Heart right ventricle (tissue), 16 donors: ENCODE measurements around the gene RS1. TPM values are rescaled to one million over a fixed set of nuclear protein-coding genes. Genes with fewer than 3 reads are reported as not detected.

Source experiments
- ATAC-seq, 8 donors: fragments of 200-7000 bp; cut with Tn5 transposase; one replicate each; pipeline ENCODE4 v1.9.1; 2020; ENCODE audit warnings: mild to moderate bottlenecking in 8 of 8, moderate library complexity in 8 of 8, moderate number of reproducible peaks in 1 of 8
- DNase-seq, 2 donors: peaks; one replicate each; pipeline ENCODE4 v3.0.0-alpha.2; 2020
- H3K27ac ChIP-seq, 10 donors: fragments of 200-600 bp; sonication (generic) in 2 of 10; one replicate each; pipeline versions ENCODE4 v1.5.0 to v1.8.0; 2020 to 2022; ENCODE audit warnings: mild to moderate bottlenecking in 3 of 10
- H3K27me3 ChIP-seq, 7 donors: fragments of 200-600 bp; one replicate each; pipeline ENCODE4 v1.8.0; 2021 to 2022; ENCODE audit warnings: mild to moderate bottlenecking in 2 of 7
- H3K36me3 ChIP-seq, 9 donors: fragments of 200-600 bp; sonication (generic) in 1 of 9; one replicate each; pipeline versions ENCODE4 v1.5.0 to v1.8.0; 2020 to 2022; ENCODE audit warnings: mild to moderate bottlenecking in 2 of 9
- H3K4me1 ChIP-seq, 9 donors: fragments of 200-600 bp; sonication (generic) in 1 of 9; one replicate each; pipeline versions ENCODE4 v1.5.0 to v1.8.0; 2020 to 2022; ENCODE audit warnings: mild to moderate bottlenecking in 4 of 9
- H3K4me3 ChIP-seq, 10 donors: fragments of 200-600 bp; sonication (generic) in 2 of 10; one replicate each; pipeline versions ENCODE4 v1.5.0 to v1.8.0; 2020 to 2022; ENCODE audit warnings: mild to moderate bottlenecking in 7 of 10, moderate library complexity in 2 of 10
- H3K9me3 ChIP-seq, 11 donors: fragments of 200-600 bp in 10 of 11; sonication (generic) in 2 of 11; one replicate each; pipeline versions ENCODE4 v1.5.0 to v1.8.0; 2013 to 2022; ENCODE audit warnings: mild to moderate bottlenecking in 2 of 11, control low read depth in 1 of 11, moderate library complexity in 1 of 11
- CTCF ChIP-seq, 9 donors: fragments of 200-600 bp; sonication (generic) in 2 of 9; IDR thresholded peaks; one replicate each; pipeline versions ENCODE4 v1.5.0 to v1.8.0; 2021 to 2022; ENCODE audit warnings: antibody characterized with exemption in 9 of 9, mild to moderate bottlenecking in 5 of 9, moderate library complexity in 1 of 9
- WGBS, 2 donors: extraction: QIAGEN DNeasy Blood & Tissue Kit; methylation state at CpG; one replicate each; pipeline ENCODE4 v1.1.7; 2013; ENCODE audit warnings: inconsistent platforms in 1 of 2; 5-methylcytosine and 5-hydroxymethylcytosine counted together
- intact Hi-C, 10 donors: fragments of 100-400 bp; cut with DNase I; formaldehyde crosslinking; loops; one replicate each; pipeline versions ENCODE4 v1.11.1 to v1.14.2; 2022
- long read RNA-seq, 3 donors: library from polyadenylated mRNA; unstranded; transcript quantifications; one replicate each; pipeline ENCODE4 v2.0.0, GENCODE V29; 2020 to 2021
- polyA plus RNA-seq, 2 donors: library from polyadenylated mRNA; stranded (reverse); fragments of 200-250 nt; gene quantifications; one replicate each; pipeline ENCODE4 v1.2.3, GENCODE V29; 2013
- total RNA-seq, 10 donors: library from RNA; stranded (reverse); fragmentation: NEBNext Ultra II Directional in 3 of 10; extraction: Animal tissue kit (Norgen Biotek cat#: 25700) in 3 of 10; gene quantifications; one replicate each; pipeline versions ENCODE4 v1.2.1 to v1.2.4, GENCODE V29; 2021 to 2023
- donor health status: Arrhythmogenic right ventricular cardiomyopathy.
- donor health status: ischemic (EF 13 %, LVEDD 7.1; RV severe dilation, severe dysfunction).
- donor health status: healthy with polysubstance abuse.
- donor health status: DM: no; HTN: yes; CAD: no.
- donor health status: DM: no; HTN: no; CAD: no.
- donor health status: ischemic (EF 25% LVEDD 6.9; RV normal size, moderate dysfunction).
- donor health status: ischemic (EF 25% LVEDD 5.7; RV mildly dilated, moderate dysfunction).
- donor health status: healthy.
- donor health status: DM: yes; HTN: yes; CAD: no.
- donor health status: Ischemic cardiomyopathy.
- donor health status: ischemic (EF 35%, LVEDD 5.7; RV mildly dilated, moderate dysfunction).
- donor health status: nonischemic (EF 11% LVEDD 7.7; RV severe dilation, severe dysfunction).
- donor health status: DM: yes; HTN: yes; CAD: no.
- donor health status: PGD.
- donor health status: ischemic (EF 29% LVEDD 5.4; RV normal size, mild dysfunction).
- donor health status: nonischemic (EF 23%, LVEDD 6.1; RV moderate dilation, normal function).

Gene RS1
- total RNA-seq = not detected
- polyA plus RNA-seq = not detected
- long read RNA-seq, donor 1 = 0 reads
- long read RNA-seq, donor 2 = 0 reads
- long read RNA-seq, donor 3 = 0 reads

GRCh38 chrX:18672008-18672407 is at the start of gene RS1:
Gene RS1, minus strand, starts transcription at chrX:18672108. Its CDS starts 40 bp downstream, at chrX:18672068.
- Histone ChIP-seq H3K27me3 (peaks cover 0 to 11% (median 0%) of the 10 kb centered on the region in 7 donors), H3K27ac (no peak within 1 kb of the TSS), H3K36me3 (no peaks in the 10 kb centered on the region), H3K4me3 (no peak within 1 kb of the TSS), H3K4me1 (peaks cover 0 to 7% (median 0%) of the 10 kb centered on the region in 9 donors), H3K9me3 (no peaks in the 10 kb centered on the region)
- no peak for TF ChIP-seq CTCF (IDR thresholded peaks at IDR 0.05)
- no peak for ATAC-seq
- WGBS, 2 donors = 91 to 94% methylated on average over 9 to 10 of the region's 10 CpGs
- intact Hi-C loops = loop anchor here in 6 of 10 donors (5.0 to 10.0 kb wide), 4 partner anchors 205 to 247 kb away; partner anchors contain the start of gene CDKL5 (in 2 of the 6)
- no peak for DNase-seq

GRCh38 chrX:18719852-18720251 is 47.9 kb upstream of the RS1 start:
- Histone ChIP-seq H3K27me3 (no peaks in the 10 kb centered on the region), H3K4me3 (no peak overlapping the region), H3K36me3 (no peaks in the 10 kb centered on the region), H3K9me3 (no peaks in the 10 kb centered on the region), H3K27ac (no peak overlapping the region), H3K4me1 (no peaks in the 10 kb centered on the region)
- no peak for ATAC-seq
- no peak for DNase-seq
- no peak for TF ChIP-seq CTCF (IDR thresholded peaks at IDR 0.05)
- intact Hi-C loops = no loop called here
- 74 to 91% methylated on average over 4 of the region's 4 CpGs for WGBS, 2 donors

DNA sequence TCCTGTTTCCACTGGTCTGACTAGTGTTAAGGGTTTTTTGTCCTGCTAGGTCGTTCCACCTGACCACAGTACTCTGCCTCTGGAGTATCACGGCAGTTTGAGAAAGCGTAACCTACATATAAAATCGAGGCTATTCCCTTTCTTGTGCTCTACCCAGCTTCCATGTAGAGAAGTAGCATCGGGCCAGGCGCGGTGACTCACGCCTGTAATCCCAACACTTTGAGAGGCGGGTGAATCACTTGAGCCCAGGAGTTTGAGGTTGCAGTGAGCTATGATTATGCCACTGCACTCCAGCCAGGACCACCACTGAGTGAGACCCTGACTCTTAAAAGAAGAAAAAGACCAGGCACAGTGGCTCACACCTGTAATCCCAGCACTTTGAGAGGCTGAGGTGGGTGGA is 43.0 kb upstream of the RS1 start:
- Histone ChIP-seq H3K27me3 (no peaks in the 10 kb centered on the region), H3K36me3 (no peaks in the 10 kb centered on the region)
- 92 to 95% methylated on average over 9 of the region's 9 CpGs for WGBS, 2 donors

GRCh38 chrX:18709833-18710232 is 37.9 kb upstream of the RS1 start:
- no peak for TF ChIP-seq CTCF (IDR thresholded peaks at IDR 0.05)
- no peaks in the 10 kb centered on the region for H3K4me1 ChIP-seq
- H3K36me3 ChIP-seq = no peaks in the 10 kb centered on the region
- intact Hi-C loops = no loop called here
- peaks cover 0 to 12% (median 0%) of the 10 kb centered on the region in 11 donors for H3K9me3 ChIP-seq
- DNase-seq (no peak), ATAC-seq (no peak)
- WGBS, 2 donors = 93 to 94% methylated on average over 3 of the region's 3 CpGs
- H3K27ac ChIP-seq = no peak overlapping the region
- H3K4me3 ChIP-seq = no peak overlapping the region
- peaks cover 0 to 13% (median 0%) of the 10 kb centered on the region in 7 donors for H3K27me3 ChIP-seq

More for the DNA sequence above, 43.0 kb upstream of the RS1 start:
- DNase-seq = no peak
- no peak overlapping the region for H3K4me3 ChIP-seq
- TF ChIP-seq CTCF (IDR thresholded peaks at IDR 0.05) = no peak
- no peak overlapping the region for H3K27ac ChIP-seq
- no peaks in the 10 kb centered on the region for H3K4me1 ChIP-seq
- peaks cover 0 to 12% (median 0%) of the 10 kb centered on the region in 11 donors for H3K9me3 ChIP-seq
- intact Hi-C loops = no loop called here
- no peak for ATAC-seq
